D721Med (cell line): ENCODE results near the gene TGFB1.
A peak's percentile ranks its signal among the peaks of the same experiment; 100 is the strongest.

Source experiments
- DNase-seq: peaks from one replicate; pipeline ENCODE4 v3.0.0; 2011; ENCODE audit warnings: low spot score; ENCODE audit not compliant: insufficient read length
- FAIRE-seq: peaks from 2 replicates; lab custom pipeline; 2011; peaks lifted over from hg19 to GRCh38; lab: Jason Lieb, UNC
- CTCF ChIP-seq: IDR thresholded peaks from 2 replicates; pipeline ENCODE4 v1.5.1; 2012; ENCODE audit warnings: mild to moderate bottlenecking, control low read depth; ENCODE audit not compliant: insufficient read depth; ENCODE audit errors: missing control alignments

The TGFB1 gene

GRCh38 chr19:41353466-41354342 is at the start of gene TGFB1:
TGFB1 (minus strand) TSS chr19:41353922; CDS start chr19:41353044, 878 bp downstream.
- peak; percentile 68 for TF ChIP-seq CTCF
- no peak for FAIRE-seq
- peak; percentile 97 for DNase-seq

- TF ChIP-seq CTCF: no peak
- FAIRE-seq (no peak), DNase-seq (no peak)
Observed at GRCh38 chr19:41402010-41402409, 48.3 kb upstream of the TGFB1 start.

- FAIRE-seq (no peak), DNase-seq (no peak)
Observed at GRCh38 chr19:41401483-41401882, 47.8 kb upstream of the TGFB1 start.

GRCh38 chr19:41399525-41399924 is 45.8 kb upstream of the TGFB1 start:
- DNase-seq (no peak), FAIRE-seq (no peak)
- no peak for TF ChIP-seq CTCF

More at GRCh38 chr19:41401483-41401882, 47.8 kb upstream of the TGFB1 start:
- TF ChIP-seq CTCF: no peak

- FAIRE-seq (no peak), DNase-seq (no peak)
- no peak for TF ChIP-seq CTCF
Observed at GRCh38 chr19:41399091-41399490, 45.4 kb upstream of the TGFB1 start.

GRCh38 chr19:41398598-41398997 is 44.9 kb upstream of the TGFB1 start:
- TF ChIP-seq CTCF: no peak
- no peak for FAIRE-seq
- DNase-seq: no peak

- TF ChIP-seq CTCF: no peak
- FAIRE-seq (no peak), DNase-seq (no peak)
Observed at GRCh38 chr19:41398050-41398418, 44.3 kb upstream of the TGFB1 start.
